Peyer's patch (tissue), 4 donors: ENCODE results near the gene MYH7.

Experiments
- POLR2A ChIP-seq, 2 donors: fragments of 450-650 bp; IDR thresholded peaks; one replicate each; pipeline ENCODE4 v1.5.1; 2017; ENCODE audit warnings: antibody characterized with exemption in 2 of 2, mild to moderate bottlenecking in 2 of 2, moderate library complexity in 2 of 2
- TF ChIP-seq, protein P1 (sequence below), 6 experiments: fragments of 450-650 bp in 4 of 6; fragments of 200-600 bp in 2 of 6; sonication (generic) in 1 of 6; IDR thresholded peaks; one replicate each; pipeline ENCODE4 v1.5.1; 2017 to 2019; ENCODE audit warnings: antibody characterized with exemption in 6 of 6, mild to moderate bottlenecking in 3 of 6, moderate library complexity in 1 of 6

DNA sequence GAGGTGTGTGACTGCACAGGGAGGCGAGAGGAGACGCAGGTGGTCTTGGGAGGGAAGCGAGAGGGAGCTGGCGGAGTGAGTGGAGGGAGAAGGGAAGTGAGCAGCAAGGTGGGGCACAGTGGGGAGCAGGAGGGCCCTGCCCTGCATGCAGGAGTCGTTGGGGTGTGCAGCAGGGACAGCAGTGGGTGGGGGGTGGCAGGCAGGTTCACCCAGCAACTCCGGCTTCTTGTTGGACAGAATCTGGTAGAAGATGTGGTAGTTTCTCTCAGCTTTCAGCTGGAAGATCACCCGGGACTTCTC is 32.4 kb downstream of the MYH7 start:
- TF ChIP-seq, protein P1, sequence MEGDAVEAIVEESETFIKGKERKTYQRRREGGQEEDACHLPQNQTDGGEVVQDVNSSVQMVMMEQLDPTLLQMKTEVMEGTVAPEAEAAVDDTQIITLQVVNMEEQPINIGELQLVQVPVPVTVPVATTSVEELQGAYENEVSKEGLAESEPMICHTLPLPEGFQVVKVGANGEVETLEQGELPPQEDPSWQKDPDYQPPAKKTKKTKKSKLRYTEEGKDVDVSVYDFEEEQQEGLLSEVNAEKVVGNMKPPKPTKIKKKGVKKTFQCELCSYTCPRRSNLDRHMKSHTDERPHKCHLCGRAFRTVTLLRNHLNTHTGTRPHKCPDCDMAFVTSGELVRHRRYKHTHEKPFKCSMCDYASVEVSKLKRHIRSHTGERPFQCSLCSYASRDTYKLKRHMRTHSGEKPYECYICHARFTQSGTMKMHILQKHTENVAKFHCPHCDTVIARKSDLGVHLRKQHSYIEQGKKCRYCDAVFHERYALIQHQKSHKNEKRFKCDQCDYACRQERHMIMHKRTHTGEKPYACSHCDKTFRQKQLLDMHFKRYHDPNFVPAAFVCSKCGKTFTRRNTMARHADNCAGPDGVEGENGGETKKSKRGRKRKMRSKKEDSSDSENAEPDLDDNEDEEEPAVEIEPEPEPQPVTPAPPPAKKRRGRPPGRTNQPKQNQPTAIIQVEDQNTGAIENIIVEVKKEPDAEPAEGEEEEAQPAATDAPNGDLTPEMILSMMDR (IDR thresholded peaks at IDR 0.05), result no peak
- TF ChIP-seq POLR2A (IDR thresholded peaks at IDR 0.05), result no peak
